Measurements from ENCODE around the gene KY.

- TF ChIP-seq CHD2 (IDR thresholded peaks at IDR 0.05; ENCODE audit: borderline replicate concordance, low read depth, low read length) (no peak), MYC (IDR thresholded peaks at IDR 0.05; ENCODE audit: insufficient read depth, insufficient read length, insufficient replicate concordance, low read length, severe bottlenecking) (no peak), POLR2A (IDR thresholded peaks at IDR 0.05; ENCODE audit: low read depth, low read length) (no peak), ATF3 (IDR thresholded peaks at IDR 0.05; ENCODE audit: borderline replicate concordance, extremely low read depth, low read depth, low read length) (no peak), ZNF384 (IDR thresholded peaks at IDR 0.05; ENCODE audit: borderline replicate concordance, low read depth, low read length) (no peak), POLR2AphosphoS5 (IDR thresholded peaks at IDR 0.05; ENCODE audit: low read length) (no peak), EZH2 (IDR thresholded peaks at IDR 0.05; ENCODE audit: borderline replicate concordance, control insufficient read depth, low read depth, low read length) (no peak), EP300 (IDR thresholded peaks at IDR 0.05; ENCODE audit: borderline replicate concordance in 1 of 2, control insufficient read depth in 1 of 2, low read depth in 2 of 2, low read length in 2 of 2) (no peak), PAX5 (IDR thresholded peaks at IDR 0.05; ENCODE audit: borderline replicate concordance, low read depth, low read length) (no peak), BCL11A (IDR thresholded peaks at IDR 0.05; ENCODE audit: low read depth, low read length) (no peak)
- TF ChIP-seq, protein P1, sequence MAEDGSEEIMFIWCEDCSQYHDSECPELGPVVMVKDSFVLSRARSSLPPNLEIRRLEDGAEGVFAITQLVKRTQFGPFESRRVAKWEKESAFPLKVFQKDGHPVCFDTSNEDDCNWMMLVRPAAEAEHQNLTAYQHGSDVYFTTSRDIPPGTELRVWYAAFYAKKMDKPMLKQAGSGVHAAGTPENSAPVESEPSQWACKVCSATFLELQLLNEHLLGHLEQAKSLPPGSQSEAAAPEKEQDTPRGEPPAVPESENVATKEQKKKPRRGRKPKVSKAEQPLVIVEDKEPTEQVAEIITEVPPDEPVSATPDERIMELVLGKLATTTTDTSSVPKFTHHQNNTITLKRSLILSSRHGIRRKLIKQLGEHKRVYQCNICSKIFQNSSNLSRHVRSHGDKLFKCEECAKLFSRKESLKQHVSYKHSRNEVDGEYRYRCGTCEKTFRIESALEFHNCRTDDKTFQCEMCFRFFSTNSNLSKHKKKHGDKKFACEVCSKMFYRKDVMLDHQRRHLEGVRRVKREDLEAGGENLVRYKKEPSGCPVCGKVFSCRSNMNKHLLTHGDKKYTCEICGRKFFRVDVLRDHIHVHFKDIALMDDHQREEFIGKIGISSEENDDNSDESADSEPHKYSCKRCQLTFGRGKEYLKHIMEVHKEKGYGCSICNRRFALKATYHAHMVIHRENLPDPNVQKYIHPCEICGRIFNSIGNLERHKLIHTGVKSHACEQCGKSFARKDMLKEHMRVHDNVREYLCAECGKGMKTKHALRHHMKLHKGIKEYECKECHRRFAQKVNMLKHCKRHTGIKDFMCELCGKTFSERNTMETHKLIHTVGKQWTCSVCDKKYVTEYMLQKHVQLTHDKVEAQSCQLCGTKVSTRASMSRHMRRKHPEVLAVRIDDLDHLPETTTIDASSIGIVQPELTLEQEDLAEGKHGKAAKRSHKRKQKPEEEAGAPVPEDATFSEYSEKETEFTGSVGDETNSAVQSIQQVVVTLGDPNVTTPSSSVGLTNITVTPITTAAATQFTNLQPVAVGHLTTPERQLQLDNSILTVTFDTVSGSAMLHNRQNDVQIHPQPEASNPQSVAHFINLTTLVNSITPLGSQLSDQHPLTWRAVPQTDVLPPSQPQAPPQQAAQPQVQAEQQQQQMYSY (CRISPR knock-in tag; IDR thresholded peaks at IDR 0.05): no peak
- TF ChIP-seq, protein P2, sequence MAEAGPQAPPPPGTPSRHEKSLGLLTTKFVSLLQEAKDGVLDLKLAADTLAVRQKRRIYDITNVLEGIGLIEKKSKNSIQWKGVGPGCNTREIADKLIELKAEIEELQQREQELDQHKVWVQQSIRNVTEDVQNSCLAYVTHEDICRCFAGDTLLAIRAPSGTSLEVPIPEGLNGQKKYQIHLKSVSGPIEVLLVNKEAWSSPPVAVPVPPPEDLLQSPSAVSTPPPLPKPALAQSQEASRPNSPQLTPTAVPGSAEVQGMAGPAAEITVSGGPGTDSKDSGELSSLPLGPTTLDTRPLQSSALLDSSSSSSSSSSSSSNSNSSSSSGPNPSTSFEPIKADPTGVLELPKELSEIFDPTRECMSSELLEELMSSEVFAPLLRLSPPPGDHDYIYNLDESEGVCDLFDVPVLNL (IDR thresholded peaks at IDR 0.05; ENCODE audit: low read depth, low read length): no peak
- TF ChIP-seq, protein P3, sequence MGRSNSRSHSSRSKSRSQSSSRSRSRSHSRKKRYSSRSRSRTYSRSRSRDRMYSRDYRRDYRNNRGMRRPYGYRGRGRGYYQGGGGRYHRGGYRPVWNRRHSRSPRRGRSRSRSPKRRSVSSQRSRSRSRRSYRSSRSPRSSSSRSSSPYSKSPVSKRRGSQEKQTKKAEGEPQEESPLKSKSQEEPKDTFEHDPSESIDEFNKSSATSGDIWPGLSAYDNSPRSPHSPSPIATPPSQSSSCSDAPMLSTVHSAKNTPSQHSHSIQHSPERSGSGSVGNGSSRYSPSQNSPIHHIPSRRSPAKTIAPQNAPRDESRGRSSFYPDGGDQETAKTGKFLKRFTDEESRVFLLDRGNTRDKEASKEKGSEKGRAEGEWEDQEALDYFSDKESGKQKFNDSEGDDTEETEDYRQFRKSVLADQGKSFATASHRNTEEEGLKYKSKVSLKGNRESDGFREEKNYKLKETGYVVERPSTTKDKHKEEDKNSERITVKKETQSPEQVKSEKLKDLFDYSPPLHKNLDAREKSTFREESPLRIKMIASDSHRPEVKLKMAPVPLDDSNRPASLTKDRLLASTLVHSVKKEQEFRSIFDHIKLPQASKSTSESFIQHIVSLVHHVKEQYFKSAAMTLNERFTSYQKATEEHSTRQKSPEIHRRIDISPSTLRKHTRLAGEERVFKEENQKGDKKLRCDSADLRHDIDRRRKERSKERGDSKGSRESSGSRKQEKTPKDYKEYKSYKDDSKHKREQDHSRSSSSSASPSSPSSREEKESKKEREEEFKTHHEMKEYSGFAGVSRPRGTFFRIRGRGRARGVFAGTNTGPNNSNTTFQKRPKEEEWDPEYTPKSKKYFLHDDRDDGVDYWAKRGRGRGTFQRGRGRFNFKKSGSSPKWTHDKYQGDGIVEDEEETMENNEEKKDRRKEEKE (IDR thresholded peaks at IDR 0.05): no peak
Measured at GRCh38 chr3:134650431-134651346, at the start of gene KY.
